H1 (cell line): ENCODE results near the gene CBLL1. TPM values are rescaled to one million over a fixed set of nuclear protein-coding genes. Genes with fewer than 3 reads are reported as not detected.
A peak's percentile ranks its signal among the peaks of the same experiment; 100 is the strongest.

ENCODE experiments used
- CTCF ChIA-PET: fragments of 300-600 bp; sonication (Branson Sonifier 250); formaldehyde crosslinking; loops from one replicate; lab custom pipeline; 2021; ENCODE audit not compliant: partially characterized antibody; lab: Charles Lee
- POLR2A ChIA-PET: fragments of 300-600 bp; sonication (Branson Sonifier 250); formaldehyde crosslinking; loops from one replicate; lab custom pipeline; 2021; ENCODE audit warnings: inconsistent platforms; ENCODE audit not compliant: partially characterized antibody; lab: Charles Lee
- DNase-seq, 2 experiments: peaks; one replicate each; pipeline versions ENCODE4 v3.0.0 to v3.0.0-alpha.2; 2010 to 2022; ENCODE audit warnings: low spot score in 2 of 2, low read depth in 1 of 2, mixed read lengths in 1 of 2
- FAIRE-seq: peaks from 2 replicates; lab custom pipeline; 2011; peaks lifted over from hg19 to GRCh38; lab: Jason Lieb, UNC
- H2AFZ ChIP-seq: 2 replicates; pipeline ENCODE4 v1.8.1; 2012; ENCODE audit warnings: low read length, inconsistent platforms
- H2AK5ac ChIP-seq: 2 replicates; pipeline ENCODE4 v1.6.1; 2013; ENCODE audit warnings: low read depth, low read length
- H2BK120ac ChIP-seq: replicated peaks from 2 replicates; pipeline ENCODE3; 2013; ENCODE audit warnings: low read depth, low read length, inconsistent platforms
- H2BK12ac ChIP-seq: 2 replicates; pipeline ENCODE4 v1.6.1; 2013; ENCODE audit warnings: low read depth, low read length
- H2BK15ac ChIP-seq: 2 replicates; pipeline ENCODE4 v1.6.1; 2013; ENCODE audit warnings: low read length
- H2BK20ac ChIP-seq: 2 replicates; pipeline ENCODE4 v1.6.1; 2013; ENCODE audit warnings: low read length
- H2BK5ac ChIP-seq: 2 replicates; pipeline ENCODE4 v1.6.1; 2013; ENCODE audit warnings: low read depth, low read length
- H3K14ac ChIP-seq: 2 replicates; pipeline ENCODE4 v1.6.1; 2013; ENCODE audit warnings: inconsistent platforms; ENCODE audit not compliant: insufficient read length
- H3K18ac ChIP-seq: 2 replicates; pipeline ENCODE4 v1.6.1; 2013; ENCODE audit warnings: low read length; ENCODE audit errors: extremely low read depth
- H3K23ac ChIP-seq: 2 replicates; pipeline ENCODE4 v1.6.1; 2013; ENCODE audit warnings: inconsistent platforms; ENCODE audit not compliant: insufficient read length
- H3K23me2 ChIP-seq: 2 replicates; pipeline ENCODE4 v1.6.1; 2013; ENCODE audit warnings: low read depth, low read length
- H3K27ac ChIP-seq: 2 replicates; pipeline ENCODE4 v1.6.1; 2011; ENCODE audit warnings: low read depth, low read length, inconsistent platforms
- H3K27me3 ChIP-seq, 4 experiments: replicated peaks in 1 of 4; 1 replicate in 1 of 4; 2 replicates in 3 of 4; pipeline versions ENCODE4 v1.6.1 to v1.8.1; 2011 to 2013; ENCODE audit warnings: low read length in 3 of 4, mild to moderate bottlenecking in 3 of 4, inconsistent platforms in 2 of 4, mixed read lengths in 2 of 4, moderate library complexity in 1 of 4; ENCODE audit not compliant: control insufficient read depth in 3 of 4, insufficient read depth in 3 of 4; ENCODE audit errors: extremely low read depth in 1 of 4
- H3K36me3 ChIP-seq, 4 experiments: 2 replicates each; pipeline versions ENCODE4 v1.6.1 to v1.8.1; 2011 to 2013; ENCODE audit warnings: mild to moderate bottlenecking in 4 of 4, low read length in 3 of 4, moderate library complexity in 2 of 4, control low read depth in 1 of 4, inconsistent platforms in 1 of 4; ENCODE audit not compliant: insufficient read depth in 4 of 4, control insufficient read depth in 2 of 4
- H3K4ac ChIP-seq: replicated peaks from 2 replicates; pipeline ENCODE3; 2013; ENCODE audit warnings: low read length, low read depth, mixed read lengths, inconsistent platforms; ENCODE audit not compliant: insufficient read length
- H3K4me1 ChIP-seq, 4 experiments: replicated peaks in 1 of 4; 1 replicate in 1 of 4; 2 replicates in 3 of 4; pipeline versions ENCODE4 v1.6.1 to v1.8.1; 2011 to 2013; ENCODE audit warnings: low read length in 3 of 4, inconsistent platforms in 2 of 4, mixed read lengths in 1 of 4; ENCODE audit not compliant: insufficient read depth in 4 of 4, control insufficient read depth in 3 of 4
- H3K4me2 ChIP-seq, 2 experiments: 2 replicates each; pipeline versions ENCODE4 v1.6.1 to v1.8.1; 2011 to 2013; ENCODE audit warnings: low read depth in 2 of 2, low read length in 2 of 2, control low read depth in 1 of 2, inconsistent platforms in 1 of 2, mild to moderate bottlenecking in 1 of 2; ENCODE audit not compliant: insufficient read depth in 1 of 2
- H3K4me3 ChIP-seq, 4 experiments: fragments of 200-600, 300-600 bp in 1 of 4; sonication (generic), shearing (Covaris generic), sonication (Bioruptor Twin) in 1 of 4; 2 replicates each; pipeline versions ENCODE4 v1.5.1 to v1.8.1; 2011 to 2016; ENCODE audit warnings: low read length in 4 of 4, low read depth in 3 of 4, control low read depth in 2 of 4, inconsistent platforms in 2 of 4, mild to moderate bottlenecking in 2 of 4, mixed read lengths in 1 of 4, moderate library complexity in 1 of 4; ENCODE audit not compliant: insufficient read depth in 2 of 4; ENCODE audit errors: extremely low read depth in 1 of 4
- H3K56ac ChIP-seq: replicated peaks from 2 replicates; pipeline ENCODE3; 2013; ENCODE audit warnings: low read depth, mild to moderate bottlenecking, mixed read lengths, low read length, inconsistent platforms; ENCODE audit not compliant: insufficient read length
- H3K79me1 ChIP-seq: 2 replicates; pipeline ENCODE4 v1.6.1; 2013; ENCODE audit warnings: low read depth, low read length, control low read depth
- H3K79me2 ChIP-seq, 2 experiments: 2 replicates each; pipeline versions ENCODE4 v1.6.1 to v1.8.1; 2012 to 2013; ENCODE audit warnings: low read length in 2 of 2, mild to moderate bottlenecking in 2 of 2, inconsistent platforms in 1 of 2; ENCODE audit not compliant: insufficient read depth in 2 of 2, control insufficient read depth in 1 of 2
- H3K9ac ChIP-seq, 4 experiments: replicated peaks in 1 of 4; 1 replicate in 1 of 4; 2 replicates in 3 of 4; pipeline versions ENCODE4 v1.6.1 to v1.8.1; 2011 to 2013; ENCODE audit warnings: low read depth in 3 of 4, low read length in 3 of 4, control low read depth in 2 of 4, mild to moderate bottlenecking in 2 of 4, moderate library complexity in 2 of 4, inconsistent platforms in 1 of 4; ENCODE audit errors: extremely low read depth in 1 of 4
- H3K9me3 ChIP-seq, 2 experiments: 2 replicates each; pipeline versions ENCODE4 v1.6.1 to v1.8.1; 2012 to 2013; ENCODE audit warnings: mild to moderate bottlenecking in 2 of 2, moderate library complexity in 2 of 2, control low read depth in 1 of 2, inconsistent platforms in 1 of 2, low read depth in 1 of 2, low read length in 1 of 2, mixed read lengths in 1 of 2; ENCODE audit not compliant: insufficient read depth in 2 of 2
- H4K20me1 ChIP-seq, 2 experiments: replicated peaks in 1 of 2; 2 replicates each; pipeline versions ENCODE3 to v1.8.1; 2011 to 2013; ENCODE audit warnings: inconsistent platforms in 2 of 2, low read length in 2 of 2, mild to moderate bottlenecking in 1 of 2; ENCODE audit not compliant: insufficient read depth in 2 of 2, control insufficient read depth in 1 of 2
- H4K5ac ChIP-seq: 2 replicates; pipeline ENCODE4 v1.6.1; 2013; ENCODE audit warnings: low read length, low read depth, mixed read lengths, inconsistent platforms; ENCODE audit not compliant: insufficient read length
- H4K8ac ChIP-seq: 2 replicates; pipeline ENCODE4 v1.8.0; 2013; ENCODE audit warnings: mild to moderate bottlenecking, moderate library complexity, low read length, inconsistent platforms; ENCODE audit not compliant: insufficient read depth; ENCODE audit errors: extremely low read depth
- H4K91ac ChIP-seq: replicated peaks from 2 replicates; pipeline ENCODE3; 2013; ENCODE audit warnings: low read length, mixed read lengths, inconsistent platforms; ENCODE audit not compliant: insufficient read length
- ATF3 ChIP-seq: IDR thresholded peaks from 2 replicates; pipeline ENCODE4 v1.6.1; 2011; ENCODE audit warnings: low read depth, mild to moderate bottlenecking, low read length; ENCODE audit not compliant: insufficient read depth
- CBX5 ChIP-seq: fragments of 300-800, 300-1000 bp; sonication (generic); IDR thresholded peaks from 2 replicates; pipeline ENCODE4 v1.7.1; 2016; ENCODE audit warnings: antibody characterized with exemption, low read length, low read depth
- E2F6 ChIP-seq: IDR thresholded peaks from 2 replicates; pipeline ENCODE4 v1.6.1; 2012; ENCODE audit warnings: inconsistent platforms
- HDAC6 ChIP-seq: IDR thresholded peaks from one replicate; pipeline ENCODE4 v1.7.1; 2012; ENCODE audit warnings: low read depth, mild to moderate bottlenecking, inconsistent platforms, low read length, moderate library complexity
- MAX ChIP-seq: IDR thresholded peaks from 2 replicates; pipeline ENCODE4 v1.6.1; 2012; ENCODE audit warnings: inconsistent platforms
- POLR2A ChIP-seq, 2 experiments: IDR thresholded peaks; 1 replicate in 1 of 2; 2 replicates in 1 of 2; pipeline ENCODE4 v1.6.1; 2011; ENCODE audit warnings: low read depth in 2 of 2, low read length in 2 of 2, mild to moderate bottlenecking in 2 of 2; ENCODE audit errors: control extremely low read depth in 1 of 2
- RBBP5 ChIP-seq: IDR thresholded peaks from 2 replicates; pipeline ENCODE4 v1.7.1; 2012; ENCODE audit warnings: low read depth, mild to moderate bottlenecking, inconsistent platforms, low read length, moderate library complexity, borderline replicate concordance
- RFX5 ChIP-seq: IDR thresholded peaks from 2 replicates; pipeline ENCODE4 v1.6.1; 2011; ENCODE audit warnings: low read depth, low read length, improper control_type of control experiment, borderline replicate concordance
- SIX5 ChIP-seq: IDR thresholded peaks from 2 replicates; pipeline ENCODE4 v1.6.1; 2011; ENCODE audit warnings: mild to moderate bottlenecking, low read depth, low read length
- TAF1 ChIP-seq: IDR thresholded peaks from 2 replicates; pipeline ENCODE4 v1.6.1; 2011; ENCODE audit warnings: mild to moderate bottlenecking, low read depth, low read length
- TAF7 ChIP-seq: optimal IDR thresholded peaks from 2 replicates; pipeline ENCODE3; 2011; ENCODE audit warnings: low read depth, mild to moderate bottlenecking, inconsistent platforms, low read length, moderate library complexity, borderline replicate concordance
- USF2 ChIP-seq: IDR thresholded peaks from 2 replicates; pipeline ENCODE4 v1.6.1; 2011; ENCODE audit warnings: low read length, improper control_type of control experiment
- WGBS, 2 experiments: shearing (Covaris generic) in 1 of 2; methylation state at CpG; one replicate each; pipeline versions ENCODE4 v1.1.6 to v1.1.7; 2013 to 2015; ENCODE audit warnings: low lambda C conversion rate in 2 of 2, mixed read lengths in 2 of 2, inconsistent platforms in 1 of 2, low coverage in 1 of 2, missing lambda C conversion rate in 1 of 2; ENCODE audit not compliant: insufficient replicate concordance in 2 of 2, insufficient coverage in 1 of 2, insufficient read length in 1 of 2; ENCODE audit errors: extremely low coverage in 1 of 2, missing lambda C conversion rate in 1 of 2; 5-methylcytosine and 5-hydroxymethylcytosine counted together
- polyA plus RNA-seq, 7 experiments: library from polyadenylated mRNA; depleted of rRNA in 3 of 7; stranded (reverse) in 5 of 7; unstranded in 2 of 7; fragments of >200 nt in 5 of 7; fragments of 200-250 nt in 2 of 7; gene quantifications; 1 replicate in 5 of 7; 2 replicates in 1 of 7; 4 replicates in 1 of 7; pipeline versions ENCODE4 v1.2.1 to v1.2.3, GENCODE V29; 2011 to 2013; ENCODE audit warnings: missing spikeins in 2 of 7, mixed read lengths in 2 of 7
- total RNA-seq: library from RNA; stranded (reverse); fragmentation: NEBNext Ultra II Directional; extraction: Animal tissue kit (Norgen Biotek cat#: 25700); gene quantifications from 2 replicates; pipeline ENCODE4 v1.2.1, GENCODE V29; 2021

Gene CBLL1
- total and polyA plus RNA-seq, 2 of the 8 experiments (the other 6 are each of a cell fraction or from before 2014, with no cell fraction given) = 27.0 to 34.0 TPM

GRCh38 chr7:107746006-107746405, 2.1 kb downstream of the CBLL1 start:
- peaks cover 15 to 61% of the 10 kb centered on the region in 2 experiments for H3K79me2 ChIP-seq

More at GRCh38 chr7:107746006-107746405, 2.1 kb downstream of the CBLL1 start:
- no peak overlapping the region for H4K5ac ChIP-seq
- H3K36me3 ChIP-seq = peaks cover 0 to 22% (median 3%) of the 10 kb centered on the region in 4 experiments; a peak in 7 of 8 replicates
- peak overlapping the region in 1 of 2 experiments; percentile 75; a peak in 2 of 4 replicates for H3K4me2 ChIP-seq
- no peak overlapping the region for H4K91ac ChIP-seq
- DNase-seq (no peak), FAIRE-seq (no peak)
- no peak overlapping the region for H2BK120ac ChIP-seq
- H2AFZ ChIP-seq = no peak overlapping the region
- peaks cover 3% of the 10 kb centered on the region for H3K23me2 ChIP-seq
- H3K79me1 ChIP-seq = peaks cover 5% of the 10 kb centered on the region; the same call in 1 of the 2 replicates
- H3K18ac ChIP-seq = no peak overlapping the region
- no peak overlapping the region for H3K23ac ChIP-seq
- no peak overlapping the region for H3K4ac ChIP-seq
- H2BK5ac ChIP-seq = no peak overlapping the region
- no peak overlapping the region for H3K9ac ChIP-seq
- ChIA-PET POLR2A (no interaction called here), CTCF (interaction anchor here (0.6 to 1.5 kb wide), 4 partner anchors 89 to 544 kb away, joined by 3 to 5 read pairs (median 3); no protein-coding TSS in a partner anchor)
- no peak overlapping the region for H2BK15ac ChIP-seq
- H3K4me1 ChIP-seq = peaks cover 0 to 8% (median 2%) of the 10 kb centered on the region in 4 experiments; a peak in 3 of 7 replicates
- 86% methylated on average over 3 of the region's 3 CpGs; no CpG with 5 or more reads in 1 of the 2 experiments for WGBS, 2 experiments
- H3K27me3 ChIP-seq = no peaks in the 10 kb centered on the region
- no peak overlapping the region for H2AK5ac ChIP-seq
- H2BK12ac ChIP-seq = no peak overlapping the region
- H3K14ac ChIP-seq = no peak overlapping the region
- H4K8ac ChIP-seq = no peak overlapping the region
- no peak overlapping the region for H3K56ac ChIP-seq
- no peak overlapping the region for H3K4me3 ChIP-seq
- H2BK20ac ChIP-seq = no peak overlapping the region
- peaks cover 4% of the 10 kb centered on the region in 2 experiments for H4K20me1 ChIP-seq
- H3K27ac ChIP-seq = no peak overlapping the region
- TF ChIP-seq E2F6 (no peak), MAX (no peak), ATF3 (no peak), RBBP5 (no peak), HDAC6 (no peak), CBX5 (no peak), SIX5 (no peak), POLR2A (IDR thresholded peaks at IDR 0.05; ENCODE audit: control extremely low read depth in 1 of 2, low read depth in 2 of 2, low read length in 2 of 2) (no peak), USF2 (no peak), RFX5 (no peak), TAF1 (no peak), TAF7 (no peak)
- no peaks in the 10 kb centered on the region for H3K9me3 ChIP-seq
